Activated naive CD4-positive, alpha-beta T cell treated with anti-CD3 and anti-CD28 coated beads, Interleukin-2, amount 50 U/mL, for 16 hours (primary cell): ENCODE data around the gene DRD4.
"Not testable (repeated sequence)": the region's sequence is repeated elsewhere in the genome, so short reads cannot be mapped to it uniquely, and the experiment has no call there.

ENCODE experiments used
- DNase-seq: peaks from one replicate; pipeline ENCODE4 v3.0.0-alpha.2; 2020

Gene DRD4

GRCh38 chr11:686451-687243, 49.6 kb downstream of the DRD4 start:
- DNase-seq: no peak

GRCh38 chr11:687751-688150, 50.7 kb downstream of the DRD4 start:
- no peak for DNase-seq

- DNase-seq: no peak
These were observed 51.6 kb downstream of the DRD4 start for GRCh38 chr11:688681-689080.

- no peak for DNase-seq
These were observed 52.6 kb downstream of the DRD4 start for GRCh38 chr11:689625-690024.

GRCh38 chr11:690244-690643, 53.2 kb downstream of the DRD4 start:
- not testable (repeated sequence) for DNase-seq
